ENCODE measurements around the gene PMPCA.
A peak's percentile ranks its signal among the peaks of the same experiment; 100 is the strongest.

PMPCA gene

DNA sequence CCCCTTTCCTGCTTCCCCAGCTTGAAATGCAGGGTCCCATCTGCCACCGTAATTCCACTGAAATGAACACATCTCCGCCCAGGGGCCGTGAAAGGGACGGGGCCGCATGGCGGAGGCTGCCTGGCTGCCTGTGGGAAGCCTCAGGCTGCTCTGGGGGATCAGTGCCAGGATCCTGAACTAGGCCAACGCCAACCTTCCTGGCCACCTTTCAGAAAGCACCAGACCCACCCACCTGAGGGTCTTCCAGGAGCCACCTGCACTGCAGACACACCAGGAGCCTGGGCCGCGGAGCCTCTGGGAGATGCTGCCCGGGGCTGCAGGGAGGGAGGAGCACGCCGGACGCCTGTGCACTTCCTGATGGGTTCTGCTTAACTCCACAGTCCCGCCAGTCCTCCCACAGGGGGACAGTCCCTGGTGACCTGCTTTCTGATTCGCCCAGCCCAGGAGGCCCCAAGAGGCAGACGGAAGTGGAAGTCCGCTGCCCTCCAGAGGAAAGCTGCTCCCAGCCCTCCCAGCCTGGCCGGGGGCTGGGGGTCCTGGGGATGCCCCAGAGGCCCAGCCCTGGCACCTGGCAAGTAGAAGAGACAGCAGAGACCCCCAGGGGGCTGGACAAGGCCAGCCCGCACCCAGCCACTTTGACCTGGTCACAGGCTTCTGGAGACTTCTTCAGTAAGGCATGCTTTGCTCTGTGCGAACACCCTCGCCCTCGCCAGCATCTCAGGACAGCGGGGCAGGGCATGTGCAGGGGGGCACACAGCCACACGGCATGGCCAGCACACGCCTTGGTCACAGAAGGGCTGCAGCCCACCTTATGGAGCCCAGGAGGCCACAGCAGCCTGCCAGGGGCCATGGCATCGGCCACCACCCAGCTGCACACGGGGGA lies 36.9 kb upstream of the PMPCA start, which contains the start of gene CARD9:
Gene CARD9, minus strand, starts transcription at position 370 of the 883 bp plus-strand sequence. CDS start 1,591 bp downstream, outside the sequence.
- TF ChIP-seq, protein P1, sequence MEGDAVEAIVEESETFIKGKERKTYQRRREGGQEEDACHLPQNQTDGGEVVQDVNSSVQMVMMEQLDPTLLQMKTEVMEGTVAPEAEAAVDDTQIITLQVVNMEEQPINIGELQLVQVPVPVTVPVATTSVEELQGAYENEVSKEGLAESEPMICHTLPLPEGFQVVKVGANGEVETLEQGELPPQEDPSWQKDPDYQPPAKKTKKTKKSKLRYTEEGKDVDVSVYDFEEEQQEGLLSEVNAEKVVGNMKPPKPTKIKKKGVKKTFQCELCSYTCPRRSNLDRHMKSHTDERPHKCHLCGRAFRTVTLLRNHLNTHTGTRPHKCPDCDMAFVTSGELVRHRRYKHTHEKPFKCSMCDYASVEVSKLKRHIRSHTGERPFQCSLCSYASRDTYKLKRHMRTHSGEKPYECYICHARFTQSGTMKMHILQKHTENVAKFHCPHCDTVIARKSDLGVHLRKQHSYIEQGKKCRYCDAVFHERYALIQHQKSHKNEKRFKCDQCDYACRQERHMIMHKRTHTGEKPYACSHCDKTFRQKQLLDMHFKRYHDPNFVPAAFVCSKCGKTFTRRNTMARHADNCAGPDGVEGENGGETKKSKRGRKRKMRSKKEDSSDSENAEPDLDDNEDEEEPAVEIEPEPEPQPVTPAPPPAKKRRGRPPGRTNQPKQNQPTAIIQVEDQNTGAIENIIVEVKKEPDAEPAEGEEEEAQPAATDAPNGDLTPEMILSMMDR (IDR thresholded peaks at IDR 0.05; ENCODE audit: low read depth, low read length), result no peak
- Histone ChIP-seq H3K9me3 (no peaks in the 10 kb centered on the region), H3K4me3 (ENCODE audit: low read depth, low read length) (peak within 1 kb of the TSS; percentile 62), H3K36me3 (peaks cover 21% of the 10 kb centered on the region), H3K4me1 (peaks cover 18% of the 10 kb centered on the region), H3K27me3 (no peaks in the 10 kb centered on the region)
- peak; percentile 69 for DNase-seq

DNA sequence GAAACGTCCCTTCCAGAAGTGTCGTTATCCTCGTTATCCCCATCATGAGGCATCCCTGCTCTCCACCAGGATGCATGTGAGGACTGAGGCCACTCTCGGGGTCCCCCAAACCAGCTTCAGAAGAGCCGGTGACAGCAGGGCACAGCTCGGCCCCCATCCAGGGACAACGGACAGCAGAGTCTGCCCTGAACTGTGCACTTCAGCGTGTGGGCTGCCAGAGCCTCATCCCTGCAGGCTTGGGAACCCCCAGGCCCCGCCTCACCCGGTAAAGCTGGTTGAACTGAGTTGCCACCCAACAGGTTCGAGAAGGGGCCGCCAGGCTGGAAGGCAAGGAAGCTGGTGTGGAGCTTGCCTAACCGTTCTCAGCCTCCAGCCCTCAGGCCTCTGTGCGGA lies 36.3 kb upstream of the PMPCA start:
- Histone ChIP-seq H3K36me3 (peaks cover 27% of the 10 kb centered on the region), H3K4me1 (peaks cover 18% of the 10 kb centered on the region), H3K27me3 (no peaks in the 10 kb centered on the region), H3K9me3 (no peaks in the 10 kb centered on the region), H3K4me3 (ENCODE audit: low read depth, low read length) (no peak overlapping the region)
- TF ChIP-seq, protein P1 (IDR thresholded peaks at IDR 0.05; ENCODE audit: low read depth, low read length), result no peak
- DNase-seq, result no peak

GRCh38 chr9:136375096-136375495 lies 35.4 kb upstream of the PMPCA start:
- H3K9me3 ChIP-seq, result no peaks in the 10 kb centered on the region
- no peak overlapping the region for H3K4me3 ChIP-seq (ENCODE audit: low read depth, low read length)
- TF ChIP-seq, protein P1 (IDR thresholded peaks at IDR 0.05; ENCODE audit: low read depth, low read length), result no peak
- no peaks in the 10 kb centered on the region for H3K27me3 ChIP-seq
- peaks cover 29% of the 10 kb centered on the region for H3K36me3 ChIP-seq
- peaks cover 18% of the 10 kb centered on the region for H3K4me1 ChIP-seq
- DNase-seq, result no peak

DNA sequence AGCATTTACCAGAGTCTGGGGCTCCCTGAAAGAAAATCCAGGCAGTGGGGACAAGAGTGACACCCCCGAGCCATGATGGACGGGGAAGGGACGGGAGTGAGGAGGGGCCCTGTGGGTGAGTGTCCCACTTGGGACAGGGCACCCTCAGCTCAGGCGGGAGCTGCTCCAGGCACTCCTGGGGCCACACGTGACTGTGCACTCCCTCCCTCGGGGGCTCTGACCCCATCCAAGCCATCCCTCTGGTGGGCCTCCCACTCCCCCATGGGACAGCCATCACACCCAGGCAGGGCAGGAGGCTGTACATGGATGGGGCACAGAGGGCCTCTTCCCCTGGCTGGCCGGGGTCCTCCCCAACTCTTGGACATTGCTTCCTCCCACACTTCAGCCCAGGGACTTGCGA lies 34.0 kb upstream of the PMPCA start:
- H3K4me3 ChIP-seq (ENCODE audit: low read depth, low read length), result no peak overlapping the region
- H3K4me1 ChIP-seq, result peaks cover 18% of the 10 kb centered on the region
- no peaks in the 10 kb centered on the region for H3K27me3 ChIP-seq
- peaks cover 37% of the 10 kb centered on the region for H3K36me3 ChIP-seq
- no peak for DNase-seq
- TF ChIP-seq, protein P1 (IDR thresholded peaks at IDR 0.05; ENCODE audit: low read depth, low read length), result no peak
- no peaks in the 10 kb centered on the region for H3K9me3 ChIP-seq

DNA sequence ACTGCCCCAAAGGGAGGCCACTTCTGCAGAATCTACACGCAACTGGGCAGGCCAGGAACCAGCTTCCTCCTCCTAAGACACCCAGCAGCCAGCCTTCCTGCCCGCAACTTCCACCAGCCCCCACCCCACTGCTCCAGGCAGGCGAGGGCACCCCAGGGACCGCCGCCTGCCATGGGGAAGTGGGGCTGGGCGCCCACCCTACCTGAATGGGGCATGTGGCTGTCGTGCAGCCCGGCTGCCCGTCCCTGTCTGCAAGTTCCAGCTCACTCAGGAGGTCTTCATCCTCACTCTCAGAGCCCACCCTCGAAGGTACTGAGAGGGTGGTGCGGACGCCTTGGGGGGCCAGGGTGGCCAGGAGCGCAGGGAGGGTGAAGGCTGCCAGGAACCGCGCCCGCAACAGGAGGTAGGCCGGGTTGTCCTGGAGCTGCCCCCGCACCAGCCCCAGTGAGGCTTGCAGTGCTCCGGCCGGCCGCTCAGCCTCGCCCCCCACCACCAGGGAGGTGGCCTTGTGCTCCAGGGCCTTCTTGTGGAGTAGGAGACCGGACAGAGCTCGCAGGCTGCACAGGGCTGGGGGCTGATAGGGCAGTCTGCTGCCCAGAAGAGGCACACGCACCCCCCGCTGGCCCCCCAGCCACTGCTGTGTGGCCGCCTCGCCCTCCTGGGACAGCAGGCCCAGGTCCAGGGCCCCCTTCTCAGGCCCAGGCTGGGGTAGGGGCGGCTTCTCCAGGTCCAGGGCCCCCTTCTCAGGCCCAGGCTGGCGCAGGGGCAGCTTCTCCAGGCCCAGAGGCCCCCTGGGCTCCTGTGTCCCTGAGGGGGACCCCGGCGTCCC lies 32.9 kb upstream of the PMPCA start:
- H3K27me3 ChIP-seq, result no peaks in the 10 kb centered on the region
- TF ChIP-seq, protein P1 (IDR thresholded peaks at IDR 0.05; ENCODE audit: low read depth, low read length), result no peak
- no peaks in the 10 kb centered on the region for H3K9me3 ChIP-seq
- H3K4me1 ChIP-seq, result peaks cover 14% of the 10 kb centered on the region
- DNase-seq, result no peak
- H3K4me3 ChIP-seq (ENCODE audit: low read depth, low read length), result no peak overlapping the region
- peaks cover 48% of the 10 kb centered on the region for H3K36me3 ChIP-seq

Measured in BE2C (cell line).